Heart left ventricle (tissue), 16 donors: ENCODE data around the gene ARIH1. TPM values are rescaled to one million over a fixed set of nuclear protein-coding genes. Genes with fewer than 3 reads are reported as not detected.
"Not testable (repeated sequence)": the region's sequence is repeated elsewhere in the genome, so short reads cannot be mapped to it uniquely, and the experiment has no call there.

Source experiments
- ATAC-seq, 4 donors: fragments of 200-7000 bp; cut with Tn5 transposase; one replicate each; pipeline ENCODE4 v1.9.1; 2020 to 2022; ENCODE audit warnings: moderate library complexity in 4 of 4, mild to moderate bottlenecking in 3 of 4, moderate number of reproducible peaks in 1 of 4
- DNase-seq, 5 donors: peaks; one replicate each; pipeline ENCODE4 v3.0.0-alpha.2; 2020
- H3K27ac ChIP-seq, 12 donors: fragments of 200-600 bp; sonication (generic) in 4 of 12; one replicate each; pipeline versions ENCODE4 v1.5.0 to v1.8.0; 2016 to 2022; ENCODE audit warnings: mild to moderate bottlenecking in 2 of 12
- H3K27me3 ChIP-seq, 9 donors: fragments of 200-600 bp; sonication (generic) in 2 of 9; one replicate each; pipeline versions ENCODE4 v1.5.1 to v1.8.0; 2016 to 2022; ENCODE audit warnings: mild to moderate bottlenecking in 3 of 9
- H3K36me3 ChIP-seq, 9 donors: fragments of 200-600 bp; sonication (generic) in 2 of 9; one replicate each; pipeline versions ENCODE4 v1.5.0 to v1.8.0; 2018 to 2022; ENCODE audit warnings: mild to moderate bottlenecking in 2 of 9
- H3K4me1 ChIP-seq, 12 donors: fragments of 200-600 bp; sonication (generic) in 4 of 12; one replicate each; pipeline versions ENCODE4 v1.5.0 to v1.8.0; 2016 to 2022; ENCODE audit warnings: mild to moderate bottlenecking in 3 of 12
- H3K4me3 ChIP-seq, 12 donors: fragments of 200-600 bp; sonication (generic) in 4 of 12; one replicate each; pipeline versions ENCODE4 v1.5.0 to v1.8.0; 2017 to 2022; ENCODE audit warnings: mild to moderate bottlenecking in 9 of 12, moderate library complexity in 4 of 12
- H3K9me3 ChIP-seq, 12 donors: fragments of 200-600 bp; sonication (generic) in 4 of 12; one replicate each; pipeline versions ENCODE4 v1.5.0 to v1.8.0; 2016 to 2022; ENCODE audit warnings: mild to moderate bottlenecking in 1 of 12
- WGBS, 4 donors: extraction: QIAGEN DNeasy Blood & Tissue Kit in 2 of 4; methylation state at CpG; one replicate each; pipeline versions ENCODE4 v1.1.5 to v1.1.7; 2013 to 2018; 5-methylcytosine and 5-hydroxymethylcytosine counted together
- intact Hi-C, 10 donors: fragments of 100-400 bp; cut with DNase I; formaldehyde crosslinking; loops; one replicate each; pipeline versions ENCODE4 v1.11.1 to v1.14.2; 2022
- microRNA counts, 2 donors: library from miRNA; unstranded; fragments of <30 nt; microRNA quantifications; one replicate each; lab custom pipeline; 2016
- polyA plus RNA-seq, 2 donors: library from polyadenylated mRNA; stranded (reverse); fragments of 200-250 nt; gene quantifications; one replicate each; pipeline ENCODE4 v1.2.3, GENCODE V29; 2013
- total RNA-seq, 9 donors: library from RNA; depleted of rRNA in 2 of 9; stranded (reverse); fragments of >200 nt in 2 of 9; fragmentation: NEBNext Ultra II Directional in 3 of 9; extraction: Animal tissue kit (Norgen Biotek cat#: 25700) in 3 of 9; gene quantifications; one replicate each; pipeline versions ENCODE4 v1.1.0 to v1.2.4, GENCODE V29; 2016 to 2023
- donor health status: ischemic (EF 13 %, LVEDD 7.1; RV severe dilation, severe dysfunction).
- donor health status: healthy with polysubstance abuse.
- donor health status: DM: no; HTN: yes; CAD: no.
- donor health status: DM: no; HTN: no; CAD: no.
- donor health status: ischemic (EF 25% LVEDD 6.9; RV normal size, moderate dysfunction).
- donor health status: ischemic (EF 25% LVEDD 5.7; RV mildly dilated, moderate dysfunction).
- donor health status: healthy.
- donor health status: DM: yes; HTN: yes; CAD: no.
- donor health status: ischemic (EF 35%, LVEDD 5.7; RV mildly dilated, moderate dysfunction).
- donor health status: nonischemic (EF 11% LVEDD 7.7; RV severe dilation, severe dysfunction).
- donor health status: DM: yes; HTN: yes; CAD: no.
- donor health status: PGD.
- donor health status: ischemic (EF 29% LVEDD 5.4; RV normal size, mild dysfunction).
- donor health status: nonischemic (EF 23%, LVEDD 6.1; RV moderate dilation, normal function).

Gene ARIH1
- total and polyA plus RNA-seq, 11 donors = 25.3 to 217 (median 158) TPM

DNA sequence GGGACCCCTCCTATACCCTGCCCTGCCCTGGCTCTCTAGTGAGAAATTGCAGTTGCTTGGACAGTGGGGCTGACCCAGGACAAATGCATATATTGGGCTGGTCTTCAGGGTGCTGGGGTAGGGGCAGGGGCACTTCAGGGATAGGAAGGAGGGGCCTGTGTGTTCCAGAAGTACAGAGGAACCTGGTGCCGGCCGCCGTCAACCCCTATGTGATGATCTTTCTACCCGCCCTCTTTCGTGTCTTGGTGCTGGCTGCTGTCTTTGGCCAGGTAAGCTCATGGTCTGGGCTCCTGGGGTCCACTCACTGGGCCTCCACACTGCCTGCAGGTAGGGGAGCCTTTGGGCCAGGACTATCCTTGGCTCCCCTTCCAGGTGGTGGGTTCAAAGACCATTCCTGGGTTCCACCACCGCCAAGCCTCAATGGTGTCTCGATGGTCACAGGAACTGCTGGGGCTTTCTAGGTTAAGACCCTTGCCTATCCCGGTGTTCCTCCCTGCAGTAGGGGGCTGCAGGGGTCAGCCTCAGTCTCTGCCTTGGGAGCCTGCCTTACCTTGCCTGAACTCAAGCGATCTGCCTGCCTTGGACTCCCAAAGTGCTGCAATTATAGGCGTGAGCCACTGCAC is 174.6 kb downstream of the ARIH1 start:
- ATAC-seq, H3K27ac ChIP-seq, H3K36me3 ChIP-seq, H3K4me3 ChIP-seq, H3K27me3 ChIP-seq, DNase-seq, H3K4me1 ChIP-seq, intact Hi-C loops, H3K9me3 ChIP-seq: not testable (repeated sequence)
- 63 to 85% (median 80%) methylated on average over 7 to 8 of the region's 10 CpGs for WGBS, 4 donors

MicroRNA genes within 50 kb of the gene (microRNA counts, 767-probe panel; counts per million panel counts)
- microRNA hsa-miR-630 (lab: Ali Mortazavi, UCI) = 908 to 1,700 counts per million in 2 donors

Other genes with a start within 250 kb of the ARIH1 start
- gene PKM, start 243.1 kb upstream of the ARIH1 start, total RNA-seq = 1,000 to 10,000 TPM in 4 of 9 donors, 100 to 1,000 TPM in 5; 648 to 1,279 (median 923) TPM
- gene PKM, start 243.1 kb upstream of the ARIH1 start, polyA plus RNA-seq = 100 to 1,000 TPM; 602 to 887 TPM
- gene PARP6, start 201.8 kb upstream of the ARIH1 start, total RNA-seq = 10 to 100 TPM; 25.6 to 50.3 (median 34.5) TPM
- gene PARP6, start 201.8 kb upstream of the ARIH1 start, polyA plus RNA-seq = 10 to 100 TPM; 28.3 to 52.5 TPM
- gene CELF6, start 154.2 kb upstream of the ARIH1 start, total RNA-seq = 1 to 10 TPM in 3 of 9 donors, under 1 TPM in 6; 0.31 to 1.3 (median 0.87) TPM
- 1 to 10 TPM in 1 of 2 donors, under 1 TPM in 1; 0.78 to 1.4 TPM for gene CELF6, start 154.2 kb upstream of the ARIH1 start, polyA plus RNA-seq
- gene HEXA, start 98.3 kb upstream of the ARIH1 start, total RNA-seq = 100 to 1,000 TPM in 3 of 9 donors, 10 to 100 TPM in 6; 40.8 to 181 (median 74.4) TPM
- 10 to 100 TPM; 46.6 to 50.2 TPM for gene HEXA, start 98.3 kb upstream of the ARIH1 start, polyA plus RNA-seq
- gene TMEM202, start 76.0 kb upstream of the ARIH1 start, total RNA-seq = not detected
- gene TMEM202, start 76.0 kb upstream of the ARIH1 start, polyA plus RNA-seq = not detected
- gene GOLGA6B, start 180.4 kb downstream of the ARIH1 start, total RNA-seq = not detected
- gene GOLGA6B, start 180.4 kb downstream of the ARIH1 start, polyA plus RNA-seq = not detected
- gene HIGD2B, start 211.9 kb downstream of the ARIH1 start, total RNA-seq = under 1 TPM in 1 of 9 donors, not detected in 8; 0.23 TPM
- gene HIGD2B, start 211.9 kb downstream of the ARIH1 start, polyA plus RNA-seq = not detected
- gene BBS4, start 211.9 kb downstream of the ARIH1 start, total RNA-seq = 10 to 100 TPM in 6 of 9 donors, 1 to 10 TPM in 3; 5.9 to 19.4 (median 13.1) TPM
- gene BBS4, start 211.9 kb downstream of the ARIH1 start, polyA plus RNA-seq = 10 to 100 TPM in 1 of 2 donors, 1 to 10 TPM in 1; 5.5 to 12.7 TPM